Stimulated activated CD8-positive, alpha-beta memory T cell treated with anti-CD3 and anti-CD28 coated beads, Interleukin-4, amount 100 ng/mL, for 4 hours (primary cell): ENCODE results near the gene RAE1.
"Not testable (repeated sequence)": the region's sequence is repeated elsewhere in the genome, so short reads cannot be mapped to it uniquely, and the experiment has no call there.

Experiments used
- DNase-seq, 2 donors: peaks; one replicate each; pipeline ENCODE4 v3.0.0-alpha.2; 2020; ENCODE audit warnings: low read depth in 2 of 2, low spot score in 1 of 2

Gene RAE1

GRCh38 chr20:57412347-57413029 lies 61.4 kb downstream of the RAE1 start:
- DNase-seq: no peak

DNA sequence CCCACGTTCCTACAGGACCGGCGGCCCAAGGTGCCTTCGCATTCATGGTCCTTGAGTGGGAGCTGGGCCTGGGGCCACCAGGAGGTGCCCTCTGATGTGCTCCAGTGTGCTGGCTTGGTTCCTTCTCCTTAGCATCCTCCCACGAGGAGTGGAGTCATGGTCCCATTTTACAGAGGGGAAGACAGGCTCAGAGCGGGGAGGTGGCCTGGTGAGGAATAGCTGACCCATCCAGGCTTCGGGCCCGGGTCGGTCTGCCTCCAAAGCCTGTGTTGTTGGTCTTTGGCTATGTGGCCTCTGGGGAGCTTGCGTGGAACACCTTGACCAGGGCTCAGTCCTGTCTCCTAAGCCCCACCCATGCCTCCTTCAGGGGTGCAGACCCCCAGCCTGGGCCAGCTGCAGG lies 62.9 kb downstream of the RAE1 start:
- DNase-seq: no peak

DNA sequence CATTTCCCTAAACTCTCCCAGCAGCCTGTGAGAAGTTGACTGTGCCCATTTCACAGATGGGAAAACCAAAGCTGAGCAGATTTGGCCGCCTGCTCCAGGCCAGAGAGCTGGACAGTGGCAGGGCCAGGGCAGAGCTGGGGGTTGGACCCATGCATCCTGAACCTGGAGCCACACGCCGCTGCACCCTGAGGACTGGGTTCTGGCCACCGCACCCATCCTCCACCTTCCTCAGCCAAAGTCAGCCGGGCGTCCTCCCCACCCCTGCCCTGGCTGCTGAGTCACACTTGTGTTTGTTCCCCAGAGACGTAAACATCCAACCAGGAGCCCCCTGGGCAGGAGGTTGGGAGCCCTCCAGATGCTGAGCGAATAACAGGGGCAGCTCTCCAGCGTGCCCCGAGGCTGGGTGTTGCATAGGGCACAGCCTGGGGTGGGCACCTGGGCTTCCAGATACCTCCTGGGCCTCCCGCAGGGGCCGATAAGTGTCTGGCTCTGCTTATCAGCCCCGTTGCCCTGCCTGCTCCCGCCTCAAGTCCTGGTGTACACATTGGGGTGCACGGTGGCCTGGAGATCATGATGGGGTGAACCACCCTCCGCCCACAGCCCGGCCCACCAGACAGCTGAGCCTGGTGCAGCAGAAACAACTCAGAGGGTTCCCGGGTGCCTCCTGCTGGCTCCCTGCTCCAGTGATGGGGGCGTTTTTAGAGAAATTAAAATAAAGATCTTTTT lies 64.0 kb downstream of the RAE1 start:
- no peak for DNase-seq

DNA sequence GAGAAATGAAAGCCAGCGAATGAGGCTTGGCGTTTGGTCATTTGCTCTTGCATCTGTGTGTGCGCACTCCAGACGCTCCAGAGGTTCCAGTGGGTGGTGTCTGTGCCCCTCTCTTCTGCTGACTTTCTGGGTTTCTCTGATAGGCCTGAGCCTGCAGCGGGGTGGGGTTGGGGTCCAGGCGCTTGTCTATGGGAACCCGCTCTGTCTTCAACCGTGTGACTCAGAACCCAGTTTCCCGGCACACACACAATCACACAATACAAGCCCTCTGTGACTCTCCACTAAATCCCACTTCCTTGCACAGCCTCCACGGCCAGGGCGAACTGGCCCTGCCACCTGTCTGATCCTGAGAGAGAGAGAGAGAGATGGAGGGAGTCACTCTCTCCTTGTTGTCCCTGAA lies 64.7 kb downstream of the RAE1 start:
- no peak for DNase-seq

DNA sequence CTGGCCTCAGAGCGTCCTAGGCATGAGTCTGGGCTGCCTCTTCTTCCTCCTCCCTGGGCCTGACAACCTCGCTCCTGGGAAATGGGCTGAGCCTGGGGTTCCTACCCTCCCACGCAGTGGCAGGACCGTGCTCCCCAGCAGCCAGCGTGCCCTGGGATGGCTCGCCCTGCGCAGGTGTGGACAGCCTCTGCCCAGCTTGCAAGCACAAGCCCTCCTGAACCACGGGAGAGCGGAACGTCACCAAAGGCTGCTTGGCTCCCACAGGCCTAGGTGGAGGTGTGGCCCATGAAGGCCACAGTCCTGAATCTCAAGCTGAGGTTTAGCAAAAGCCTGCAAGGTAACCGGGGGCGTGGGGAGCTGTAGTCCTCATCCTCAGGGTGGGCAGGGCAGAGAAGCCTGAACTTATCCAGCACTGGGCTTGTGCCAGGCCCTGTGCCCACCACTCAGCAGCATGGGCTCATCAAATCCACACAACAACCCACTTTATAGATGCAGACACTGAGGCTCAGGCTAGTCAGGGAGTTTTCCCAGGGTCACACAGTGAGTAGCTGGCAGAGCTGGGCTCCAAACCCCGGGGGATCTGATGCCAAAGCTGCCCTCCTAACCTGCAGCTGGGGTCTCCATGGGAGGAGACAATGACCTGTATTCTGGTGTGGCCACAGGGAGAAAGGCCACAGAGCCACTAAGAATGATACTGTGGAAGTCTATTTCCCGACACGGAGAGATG lies 65.4 kb downstream of the RAE1 start:
- DNase-seq: no peak

GRCh38 chr20:57417051-57417689 lies 66.1 kb downstream of the RAE1 start:
- DNase-seq: no peak

- DNase-seq: no peak
Measured at GRCh38 chr20:57417830-57418780, 67.0 kb downstream of the RAE1 start.

GRCh38 chr20:57419479-57419878 lies 68.4 kb downstream of the RAE1 start:
- DNase-seq: not testable (repeated sequence)

DNA sequence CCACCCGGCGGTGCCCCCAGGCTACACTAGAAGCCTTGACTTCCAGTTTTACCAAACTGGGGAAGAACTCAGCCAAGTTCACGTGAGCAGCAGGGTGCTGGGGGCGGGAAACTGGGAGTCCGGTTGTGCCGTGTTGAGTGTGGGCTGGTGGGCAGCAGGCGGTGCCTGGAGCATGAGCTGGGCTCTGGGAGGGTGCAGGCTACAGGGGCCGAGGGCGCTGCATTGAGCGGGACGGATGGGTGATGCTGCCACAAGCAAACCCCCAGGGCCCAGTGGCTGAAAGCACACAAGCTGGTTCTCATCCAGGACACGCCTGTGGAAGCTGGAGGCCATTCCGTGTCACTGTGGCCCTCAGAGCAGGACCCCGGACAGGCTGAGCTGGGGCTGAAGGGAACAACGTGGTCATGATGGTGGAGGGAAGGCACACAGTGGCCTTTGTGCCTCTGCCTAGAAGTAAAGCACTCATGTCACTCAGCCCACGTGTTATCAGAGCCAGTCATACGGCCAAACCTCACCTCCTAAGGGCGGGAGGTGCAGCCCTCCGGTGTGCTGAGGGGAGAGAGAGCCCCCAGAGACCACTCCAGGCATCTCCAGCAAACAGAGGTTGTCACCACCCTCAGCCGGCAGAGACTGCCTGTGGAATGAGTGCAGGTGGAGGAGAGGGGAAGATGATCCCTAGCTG lies 69.7 kb downstream of the RAE1 start:
- DNase-seq: no peak

DNA sequence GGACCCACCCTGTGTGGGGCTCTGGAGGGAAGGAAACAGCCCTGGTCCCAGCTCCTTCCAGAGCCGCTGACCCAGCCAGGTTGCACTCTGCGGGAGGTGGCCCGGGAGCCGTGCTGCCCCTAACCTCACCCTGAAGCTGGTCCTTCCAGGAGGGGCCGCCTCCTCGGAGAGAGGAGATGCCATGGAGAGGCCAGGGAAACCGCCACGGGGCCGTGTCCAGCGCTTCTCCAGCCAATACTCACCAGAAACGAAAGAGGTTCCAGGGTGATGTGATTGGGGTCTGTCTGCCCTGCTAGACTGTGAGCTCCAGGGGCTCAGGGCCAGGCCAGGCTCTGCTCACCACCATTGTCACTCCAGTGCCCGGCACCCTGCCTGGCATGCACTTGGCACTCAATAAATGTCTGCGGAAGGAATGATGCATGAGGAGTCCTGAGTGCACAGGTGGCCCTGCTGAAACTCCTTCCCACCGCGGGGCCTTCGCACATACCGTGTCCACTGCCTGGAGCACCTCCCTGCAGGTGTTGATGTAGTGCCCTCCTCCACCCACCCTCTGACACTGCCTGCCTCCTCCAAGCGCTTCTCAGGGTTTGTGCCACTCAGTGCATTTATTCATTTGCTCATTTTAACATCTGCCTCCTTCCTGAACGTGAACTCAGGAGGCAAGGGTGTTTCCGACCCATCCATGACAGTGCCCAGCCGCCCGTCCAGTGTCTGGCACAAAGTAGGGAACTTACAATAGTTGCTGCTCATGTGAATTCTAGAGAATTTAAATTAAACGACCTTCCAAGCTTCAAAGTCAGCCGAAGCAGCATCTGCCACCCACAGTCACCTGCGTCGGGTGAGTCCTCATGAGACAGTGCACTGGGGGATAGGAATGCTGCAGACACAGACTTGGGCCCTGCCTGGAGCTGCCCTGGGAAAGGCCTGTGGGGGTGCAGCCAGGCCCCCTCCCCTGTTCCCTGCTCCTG lies 70.5 kb downstream of the RAE1 start:
- DNase-seq: no peak

GRCh38 chr20:57422254-57422653 lies 71.2 kb downstream of the RAE1 start:
- DNase-seq: no peak

- DNase-seq: no peak
Measured at GRCh38 chr20:57425150-57426013, 74.3 kb downstream of the RAE1 start.

GRCh38 chr20:57426271-57426689 lies 75.2 kb downstream of the RAE1 start:
- DNase-seq: no peak

DNA sequence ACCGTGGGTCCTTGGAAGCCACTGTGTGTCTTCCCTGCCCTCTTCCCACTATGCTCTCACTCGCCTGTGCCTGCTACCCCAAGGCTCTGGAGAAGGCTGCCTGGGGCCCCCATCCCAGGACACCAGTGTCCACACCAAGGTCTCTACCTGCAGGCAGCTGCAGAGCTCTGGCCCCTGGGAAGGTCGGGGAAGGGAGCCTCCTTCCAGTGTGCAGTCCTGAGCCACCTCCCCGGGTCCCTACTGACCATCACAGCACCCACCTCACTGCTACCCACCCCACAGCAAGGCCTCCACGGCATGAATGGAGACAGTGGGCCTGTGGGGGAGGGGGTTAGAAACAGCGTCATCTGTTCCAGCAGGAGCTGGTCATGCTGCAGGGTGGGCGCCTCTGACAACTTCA lies 75.8 kb downstream of the RAE1 start:
- no peak for DNase-seq

DNA sequence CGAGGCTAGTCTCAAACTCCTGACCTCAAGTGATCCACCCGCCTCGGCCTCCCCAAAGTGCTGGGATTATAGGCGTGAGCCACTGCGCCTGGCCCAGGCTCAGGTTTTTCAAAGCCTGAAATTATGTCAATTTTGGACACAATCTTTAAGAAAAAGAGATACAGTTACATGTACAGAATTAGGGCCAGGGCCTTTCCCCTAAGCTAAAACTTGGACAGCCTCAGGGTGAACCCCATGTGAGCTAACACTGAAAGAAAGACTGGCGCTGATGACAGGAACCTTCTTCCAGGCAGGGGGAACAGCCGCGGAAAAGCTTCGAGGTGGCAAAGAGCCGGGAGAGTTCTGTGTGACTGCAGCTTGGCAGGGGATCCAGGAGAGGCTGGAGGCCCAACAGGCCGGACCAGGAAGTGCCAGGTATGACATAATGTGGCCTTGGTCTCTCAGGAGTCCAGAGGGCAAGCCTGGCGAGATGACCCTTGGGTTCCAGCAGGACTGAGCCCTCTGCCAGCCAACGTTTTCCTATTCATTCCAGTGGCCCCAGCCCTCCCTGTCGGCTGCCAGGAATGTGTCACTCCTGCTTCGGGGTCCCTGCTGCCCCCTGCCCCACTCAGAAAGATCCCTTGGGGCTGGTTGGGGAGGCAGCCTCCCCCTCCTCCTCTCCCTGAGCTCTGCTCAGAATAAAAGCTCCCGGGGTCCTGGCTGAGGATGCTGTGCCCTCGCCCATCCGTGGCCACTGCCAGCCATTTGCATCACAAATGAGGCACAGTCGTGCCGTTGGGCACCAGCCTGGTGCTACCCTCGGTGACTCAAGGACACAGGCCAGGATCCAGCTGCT lies 77.5 kb downstream of the RAE1 start:
- DNase-seq: no peak
